GM12878 (cell line): ENCODE measurements around the gene SLC29A2. TPM values are rescaled to one million over a fixed set of nuclear protein-coding genes. Genes with fewer than 3 reads are reported as not detected.

Experiments
- ATAC-seq: fragments of 200-7000 bp; cut with Tn5 transposase; 3 replicates; pipeline ENCODE4 v1.9.1; 2020; ENCODE audit warnings: mild to moderate bottlenecking, moderate library complexity
- BruUV-seq: library from RNA; stranded (reverse); fragments of 400-500 nt; replicated peaks from 2 replicates; lab custom pipeline; 2021; lab: Mats Ljungman, UMichigan
- CTCF ChIA-PET: fragments of 300-600 bp; sonication (Branson Sonifier 250); formaldehyde crosslinking; extraction: SDS; loops from one replicate; lab custom pipeline; 2021; ENCODE audit warnings: inconsistent platforms; lab: Yijun Ruan, JAX
- POLR2A ChIA-PET: fragments of 350-600 bp; formaldehyde crosslinking; extraction: SDS; loops from one replicate; lab custom pipeline; 2021; ENCODE audit warnings: inconsistent platforms; lab: Charles Lee
- RAD21 ChIA-PET: fragments of 300-600 bp; sonication (Branson Sonifier 250); formaldehyde crosslinking; loops from one replicate; lab custom pipeline; 2023; ENCODE audit warnings: antibody characterized with exemption; ENCODE audit not compliant: unreplicated experiment; lab: Charles Lee
- SMC1A ChIA-PET: fragments of 300-600 bp; sonication (Branson Sonifier 250); formaldehyde crosslinking; loops from one replicate; lab custom pipeline; 2023; ENCODE audit not compliant: unreplicated experiment, uncharacterized antibody; lab: Charles Lee
- DNase-seq: peaks from one replicate; pipeline ENCODE4 v3.0.0-alpha.2; 2011; ENCODE audit warnings: low read depth, low spot score
- FAIRE-seq: peaks from 3 replicates; lab custom pipeline; 2011; peaks lifted over from hg19 to GRCh38; lab: Jason Lieb, UNC
- H2AFZ ChIP-seq: 2 replicates; pipeline ENCODE4 v1.6.0; 2011; ENCODE audit warnings: low read depth, low read length, control low read depth; ENCODE audit not compliant: control insufficient read depth
- H3K27ac ChIP-seq: 2 replicates; pipeline ENCODE4 v1.5.1; 2011; ENCODE audit warnings: control low read depth; ENCODE audit not compliant: control insufficient read depth, insufficient read depth
- H3K27me3 ChIP-seq, 2 experiments: replicated peaks in 1 of 2; 2 replicates each; pipeline versions ENCODE4 v1.6.0 to v1.6.1; 2011; ENCODE audit warnings: low read length in 1 of 2; ENCODE audit not compliant: control insufficient read depth in 2 of 2, insufficient read depth in 2 of 2
- H3K36me3 ChIP-seq, 2 experiments: 2 replicates each; pipeline ENCODE4 v1.5.1; 2011; ENCODE audit warnings: low read length in 1 of 2; ENCODE audit not compliant: control insufficient read depth in 2 of 2, insufficient read depth in 2 of 2
- H3K4me1 ChIP-seq: 2 replicates; pipeline ENCODE4 v1.6.1; 2011; ENCODE audit warnings: mild to moderate bottlenecking, low read length, moderate library complexity, mixed read lengths; ENCODE audit not compliant: control insufficient read depth, insufficient read depth
- H3K4me2 ChIP-seq: 2 replicates; pipeline ENCODE4 v1.6.0; 2011; ENCODE audit warnings: control low read depth; ENCODE audit not compliant: control insufficient read depth, insufficient read depth
- H3K4me3 ChIP-seq: fragments of 200-600 bp; sonication (generic); 2 replicates; pipeline ENCODE4 v1.5.1; 2016
- H3K79me2 ChIP-seq: 2 replicates; pipeline ENCODE4 v1.6.0; 2011; ENCODE audit warnings: low read length; ENCODE audit not compliant: control insufficient read depth, insufficient read depth
- H3K9ac ChIP-seq: 2 replicates; pipeline ENCODE4 v1.8.0; 2011; ENCODE audit warnings: low read length, control low read depth, mixed read lengths; ENCODE audit not compliant: control insufficient read depth, insufficient read depth
- H3K9me3 ChIP-seq: replicated peaks from 3 replicates; pipeline ENCODE4 v1.5.1; 2011; ENCODE audit warnings: mild to moderate bottlenecking, low read length; ENCODE audit not compliant: control insufficient read depth, insufficient read depth
- H4K20me1 ChIP-seq: 2 replicates; pipeline ENCODE4 v1.6.0; 2011; ENCODE audit not compliant: control insufficient read depth, insufficient read depth
- CBX3 ChIP-seq: fragments of 200-600 bp; sonication (generic); IDR thresholded peaks from 2 replicates; pipeline ENCODE4 v1.6.1; 2016; ENCODE audit warnings: low read depth, borderline replicate concordance
- EED ChIP-seq: sonication (generic); IDR thresholded peaks from 2 replicates; pipeline ENCODE4 v1.6.1; 2016; ENCODE audit warnings: antibody characterized with exemption, low read depth
- ESRRA ChIP-seq: IDR thresholded peaks from 2 replicates; pipeline ENCODE4 v1.6.1; 2012; ENCODE audit warnings: mild to moderate bottlenecking, low read length, improper control_type of control experiment
- EZH2 ChIP-seq: IDR thresholded peaks from 2 replicates; pipeline ENCODE4 v1.6.1; 2012; ENCODE audit warnings: low read depth, mild to moderate bottlenecking, control low read depth, inconsistent platforms, low read length, borderline replicate concordance; ENCODE audit not compliant: control insufficient read depth
- KAT2A ChIP-seq: conservative IDR thresholded peaks from 2 replicates; pipeline ENCODE4 v1.6.1; 2011; ENCODE audit warnings: low read depth, low read length; ENCODE audit not compliant: control insufficient read depth
- SREBF2 ChIP-seq: IDR thresholded peaks from 2 replicates; pipeline ENCODE4 v1.6.1; 2012; ENCODE audit warnings: mild to moderate bottlenecking, low read length
- WGBS: methylation state at CpG from one replicate; pipeline ENCODE4 v1.1.6; 2016; ENCODE audit warnings: low lambda C conversion rate; ENCODE audit not compliant: insufficient replicate concordance, insufficient coverage; ENCODE audit errors: missing lambda C conversion rate; 5-methylcytosine and 5-hydroxymethylcytosine counted together
- in situ Hi-C: fragments of 300-500 bp; cut with MboI; formaldehyde crosslinking; loops from 9 replicates; pipeline ENCODE4 v1.14.3; 2018; ENCODE audit warnings: mixed read lengths
- intact Hi-C: fragments of 100-400 bp; cut with micrococcal nuclease; formaldehyde crosslinking; loops from one replicate; pipeline ENCODE4 v1.14.2; 2022; ENCODE audit not compliant: unreplicated experiment
- polyA plus RNA-seq, 11 experiments: library from polyadenylated mRNA; depleted of rRNA in 4 of 11; unstranded in 6 of 11; stranded (reverse) in 5 of 11; fragments of >200 nt; fragmentation: Nextera tagmentation in 4 of 11; fragmentation: Illumina TruSeq in 1 of 11; extraction: Ambion mirVana in 4 of 11; extraction: Trizol in 1 of 11; gene quantifications; 1 replicate in 1 of 11; 2 replicates in 10 of 11; pipeline versions ENCODE4 v1.2.1 to v1.2.3, GENCODE V29; 2011 to 2016; ENCODE audit warnings: inconsistent platforms in 2 of 11, missing spikeins in 2 of 11, low read depth in 1 of 11
- total RNA-seq, 4 experiments: library from RNA; depleted of rRNA in 3 of 4; stranded (reverse); fragments of >200 nt in 3 of 4; fragmentation: Illumina TruSeq in 1 of 4; extraction: Trizol in 1 of 4; gene quantifications; 2 replicates each; pipeline versions ENCODE4 v1.2.1 to v1.2.3, GENCODE V29; 2013 to 2021
- TF ChIP-seq, protein P1 (sequence below): fragments of 150-350 bp; IDR thresholded peaks from 2 replicates; pipeline ENCODE4 v1.6.1; 2014; ENCODE audit warnings: mild to moderate bottlenecking, low read depth, low read length
- TF ChIP-seq, protein P2 (sequence below), 3 experiments: IDR thresholded peaks in 2 of 3; conservative IDR thresholded peaks in 1 of 3; 2 replicates each; pipeline ENCODE4 v1.5.1; 2011; ENCODE audit warnings: low read depth in 3 of 3, low read length in 3 of 3, mild to moderate bottlenecking in 3 of 3, control low read depth in 2 of 3, moderate library complexity in 2 of 3, inconsistent platforms in 1 of 3, mixed read lengths in 1 of 3; ENCODE audit not compliant: control insufficient read depth in 2 of 3, insufficient read depth in 1 of 3; ENCODE audit errors: extremely low read depth in 1 of 3
- TF ChIP-seq, protein P3 (sequence below): IDR thresholded peaks from 2 replicates; pipeline ENCODE4 v1.6.1; 2012; ENCODE audit warnings: low read depth, low read length, improper control_type of control experiment

Gene SLC29A2
- total and polyA plus RNA-seq, 10 of the 15 experiments (the other 5 are each of a cell fraction or from before 2014, with no cell fraction given) = 0.27 to 7.5 (median 2.2) TPM

DNA sequence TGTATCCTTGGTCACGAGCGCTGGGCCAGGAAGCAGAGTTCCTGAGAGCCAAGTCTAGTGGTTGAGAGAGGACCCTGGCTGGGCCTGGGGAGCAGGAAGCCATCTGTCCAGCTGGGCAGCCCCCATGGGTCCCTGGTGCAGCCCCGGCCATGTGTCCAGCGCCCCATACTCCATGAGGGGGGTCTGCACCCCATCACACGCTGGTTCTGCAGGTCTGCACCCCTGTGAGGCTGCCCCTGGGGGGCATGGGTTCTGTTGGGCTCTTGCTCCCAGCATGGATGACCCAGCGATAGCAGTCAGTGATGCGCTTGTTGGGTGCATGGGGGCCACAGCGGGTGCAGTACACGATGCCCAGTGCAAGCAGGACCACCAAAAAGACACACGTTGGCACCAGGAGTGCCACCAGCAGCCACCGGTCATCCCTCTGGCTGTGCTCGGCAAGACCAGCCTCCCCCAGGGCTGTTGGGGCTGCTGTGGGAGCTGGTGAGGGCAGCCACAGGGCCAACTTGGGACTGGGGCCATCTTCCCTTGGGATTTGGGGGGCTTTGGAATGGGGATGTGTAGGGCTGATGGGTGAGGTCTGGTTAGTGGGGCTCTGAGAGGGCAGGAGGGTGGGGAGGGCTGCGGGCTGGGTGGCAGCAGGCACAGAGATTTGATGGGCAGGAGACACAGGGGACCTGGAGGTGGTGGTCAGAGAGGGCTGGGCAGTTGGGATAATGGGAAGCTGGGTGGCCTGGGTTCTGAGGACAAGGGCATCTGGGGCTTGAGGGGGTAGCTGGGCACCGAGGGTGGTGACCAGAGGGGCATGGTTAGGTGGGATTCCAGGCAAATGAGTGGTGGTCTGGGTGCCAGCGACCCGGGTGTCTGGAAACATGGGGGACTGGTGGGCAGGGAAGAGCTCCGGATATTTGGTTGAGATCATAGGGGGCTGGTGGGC lies 56.7 kb downstream of the SLC29A2 start:
- TF ChIP-seq EZH2 = no peak
- TF ChIP-seq CBX3 = no peak
- TF ChIP-seq KAT2A = no peak
- no peak for TF ChIP-seq EED
- TF ChIP-seq, protein P1, sequence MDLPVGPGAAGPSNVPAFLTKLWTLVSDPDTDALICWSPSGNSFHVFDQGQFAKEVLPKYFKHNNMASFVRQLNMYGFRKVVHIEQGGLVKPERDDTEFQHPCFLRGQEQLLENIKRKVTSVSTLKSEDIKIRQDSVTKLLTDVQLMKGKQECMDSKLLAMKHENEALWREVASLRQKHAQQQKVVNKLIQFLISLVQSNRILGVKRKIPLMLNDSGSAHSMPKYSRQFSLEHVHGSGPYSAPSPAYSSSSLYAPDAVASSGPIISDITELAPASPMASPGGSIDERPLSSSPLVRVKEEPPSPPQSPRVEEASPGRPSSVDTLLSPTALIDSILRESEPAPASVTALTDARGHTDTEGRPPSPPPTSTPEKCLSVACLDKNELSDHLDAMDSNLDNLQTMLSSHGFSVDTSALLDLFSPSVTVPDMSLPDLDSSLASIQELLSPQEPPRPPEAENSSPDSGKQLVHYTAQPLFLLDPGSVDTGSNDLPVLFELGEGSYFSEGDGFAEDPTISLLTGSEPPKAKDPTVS = no peak
- TF ChIP-seq, protein P2, sequence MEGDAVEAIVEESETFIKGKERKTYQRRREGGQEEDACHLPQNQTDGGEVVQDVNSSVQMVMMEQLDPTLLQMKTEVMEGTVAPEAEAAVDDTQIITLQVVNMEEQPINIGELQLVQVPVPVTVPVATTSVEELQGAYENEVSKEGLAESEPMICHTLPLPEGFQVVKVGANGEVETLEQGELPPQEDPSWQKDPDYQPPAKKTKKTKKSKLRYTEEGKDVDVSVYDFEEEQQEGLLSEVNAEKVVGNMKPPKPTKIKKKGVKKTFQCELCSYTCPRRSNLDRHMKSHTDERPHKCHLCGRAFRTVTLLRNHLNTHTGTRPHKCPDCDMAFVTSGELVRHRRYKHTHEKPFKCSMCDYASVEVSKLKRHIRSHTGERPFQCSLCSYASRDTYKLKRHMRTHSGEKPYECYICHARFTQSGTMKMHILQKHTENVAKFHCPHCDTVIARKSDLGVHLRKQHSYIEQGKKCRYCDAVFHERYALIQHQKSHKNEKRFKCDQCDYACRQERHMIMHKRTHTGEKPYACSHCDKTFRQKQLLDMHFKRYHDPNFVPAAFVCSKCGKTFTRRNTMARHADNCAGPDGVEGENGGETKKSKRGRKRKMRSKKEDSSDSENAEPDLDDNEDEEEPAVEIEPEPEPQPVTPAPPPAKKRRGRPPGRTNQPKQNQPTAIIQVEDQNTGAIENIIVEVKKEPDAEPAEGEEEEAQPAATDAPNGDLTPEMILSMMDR (IDR thresholded peaks at IDR 0.05 in 2 of 3, conservative IDR thresholded peaks at IDR 0.05 in 1 of 3; ENCODE audit: control insufficient read depth in 2 of 3, extremely low read depth in 1 of 3, insufficient read depth in 1 of 3, low read depth in 3 of 3, low read length in 3 of 3) = no peak
- TF ChIP-seq, protein P3, sequence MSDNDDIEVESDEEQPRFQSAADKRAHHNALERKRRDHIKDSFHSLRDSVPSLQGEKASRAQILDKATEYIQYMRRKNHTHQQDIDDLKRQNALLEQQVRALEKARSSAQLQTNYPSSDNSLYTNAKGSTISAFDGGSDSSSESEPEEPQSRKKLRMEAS = no peak
- no peak for TF ChIP-seq ESRRA
- TF ChIP-seq SREBF2 = no peak
- no TSS peak for BruUV-seq
- Histone ChIP-seq H3K9me3 (no peaks in the 10 kb centered on the region; the same call in 2 of the 3 replicates), H3K4me1 (peaks cover 18% of the 10 kb centered on the region), H2AFZ (no peak overlapping the region), H3K9ac (no peak overlapping the region), H3K4me2 (no peak overlapping the region), H3K36me3 (no peaks in the 10 kb centered on the region), H3K27ac (no peak overlapping the region), H3K27me3 (no peaks in the 10 kb centered on the region; a peak in 1 of 4 replicates), H3K79me2 (no peaks in the 10 kb centered on the region), H3K4me3 (no peak overlapping the region), H4K20me1 (no peaks in the 10 kb centered on the region)
- WGBS = 48% methylated on average over 17 of the region's 17 CpGs
- ChIA-PET CTCF (interaction anchor here (0.9 to 6.1 kb wide), 2 partner anchors 72 to 73 kb away, joined by 3 to 166 read pairs; no protein-coding TSS in a partner anchor), POLR2A (no interaction called here), RAD21 (no interaction called here), SMC1A (interaction anchor here (0.7 kb wide), 1 partner anchor 14 kb away, joined by 3 read pairs; no protein-coding TSS in a partner anchor)
- intact Hi-C loops (no loop called here), in situ Hi-C loops (no loop called here)
- ATAC-seq = no peak
- DNase-seq = no peak
- FAIRE-seq = no peak
